Fibroblast of upper back skin (primary cell): Measurements from ENCODE around the gene DUSP1.
A peak's percentile ranks its signal among the peaks of the same experiment; 100 is the strongest.
"Not testable (repeated sequence)": the region's sequence is repeated elsewhere in the genome, so short reads cannot be mapped to it uniquely, and the experiment has no call there.

Experiments used
- DNase-seq: peaks from one replicate; pipeline ENCODE4 v3.0.0-alpha.2; 2013

The DUSP1 gene

DNA sequence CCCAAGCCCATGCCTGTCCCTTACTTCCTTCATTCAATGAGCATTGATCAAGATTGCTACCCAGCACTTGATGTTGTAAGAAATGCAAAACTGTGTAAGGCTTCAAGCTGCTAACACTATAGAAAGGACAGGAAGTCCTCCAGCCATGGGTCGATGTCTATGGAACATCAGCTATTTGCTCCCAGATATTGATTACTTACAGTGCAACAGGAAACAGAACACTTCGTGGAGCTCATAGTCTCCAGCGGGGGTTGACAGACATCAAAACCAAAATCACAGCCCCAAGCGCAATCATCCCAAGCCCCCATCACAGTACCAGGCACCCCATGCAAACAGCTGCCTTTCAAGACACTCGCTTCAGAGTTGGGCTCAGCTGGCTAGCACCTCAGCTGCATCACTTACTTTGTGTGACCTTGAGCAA is 26.8 kb upstream of the DUSP1 start:
- no peak for DNase-seq

DNA sequence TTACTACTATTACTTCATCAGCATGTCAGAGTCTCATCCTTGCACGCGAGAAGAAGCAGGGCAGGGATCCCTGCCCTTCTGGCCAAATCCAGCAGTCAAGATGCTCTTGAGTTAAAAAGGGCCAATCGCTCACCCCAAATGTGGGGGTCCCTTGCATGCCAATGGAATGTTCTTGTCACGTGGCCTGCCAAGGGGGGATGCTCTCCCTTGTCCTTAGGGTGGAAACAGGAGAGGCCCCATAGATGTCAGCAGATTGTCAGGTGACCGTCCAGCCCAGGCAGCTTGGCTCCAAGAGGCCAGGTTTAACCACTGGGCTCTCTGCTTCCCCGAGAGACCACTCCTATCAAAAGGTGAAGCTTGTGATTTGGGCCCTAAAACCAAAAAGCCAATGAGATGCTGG is 25.3 kb upstream of the DUSP1 start:
- no peak for DNase-seq

DNA sequence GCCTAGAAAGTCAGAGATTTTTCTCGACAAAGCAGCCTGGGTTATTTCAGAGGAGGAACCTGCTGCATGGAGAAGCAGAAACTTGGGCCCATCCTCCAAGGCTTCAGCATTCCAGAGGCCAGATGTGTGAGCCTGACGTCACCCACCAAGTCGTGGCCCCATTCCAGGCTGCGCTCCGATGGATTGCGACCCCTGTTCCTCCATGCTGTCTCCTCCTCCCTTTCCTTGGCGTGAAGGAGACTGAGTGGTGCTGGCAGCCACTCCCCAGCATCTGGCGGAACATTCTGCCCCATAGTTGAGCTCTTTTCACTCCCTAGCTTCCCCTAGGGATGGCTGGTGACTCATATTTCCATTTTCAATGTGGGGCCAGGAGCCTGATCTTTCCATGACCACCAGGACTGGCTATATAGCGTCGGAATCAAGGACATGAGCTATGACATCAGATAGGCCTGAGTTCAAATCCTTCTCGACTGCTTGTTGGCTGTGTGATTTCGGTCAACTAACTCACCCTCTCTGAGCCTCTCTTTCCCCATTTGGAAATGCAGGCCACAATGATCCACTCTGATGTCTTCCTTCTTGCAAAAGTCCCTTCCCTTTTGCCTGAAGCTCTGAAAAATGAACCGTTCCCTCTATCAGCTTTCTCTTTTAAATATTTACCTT is 24.5 kb upstream of the DUSP1 start:
- peak; percentile 99 for DNase-seq

DNA sequence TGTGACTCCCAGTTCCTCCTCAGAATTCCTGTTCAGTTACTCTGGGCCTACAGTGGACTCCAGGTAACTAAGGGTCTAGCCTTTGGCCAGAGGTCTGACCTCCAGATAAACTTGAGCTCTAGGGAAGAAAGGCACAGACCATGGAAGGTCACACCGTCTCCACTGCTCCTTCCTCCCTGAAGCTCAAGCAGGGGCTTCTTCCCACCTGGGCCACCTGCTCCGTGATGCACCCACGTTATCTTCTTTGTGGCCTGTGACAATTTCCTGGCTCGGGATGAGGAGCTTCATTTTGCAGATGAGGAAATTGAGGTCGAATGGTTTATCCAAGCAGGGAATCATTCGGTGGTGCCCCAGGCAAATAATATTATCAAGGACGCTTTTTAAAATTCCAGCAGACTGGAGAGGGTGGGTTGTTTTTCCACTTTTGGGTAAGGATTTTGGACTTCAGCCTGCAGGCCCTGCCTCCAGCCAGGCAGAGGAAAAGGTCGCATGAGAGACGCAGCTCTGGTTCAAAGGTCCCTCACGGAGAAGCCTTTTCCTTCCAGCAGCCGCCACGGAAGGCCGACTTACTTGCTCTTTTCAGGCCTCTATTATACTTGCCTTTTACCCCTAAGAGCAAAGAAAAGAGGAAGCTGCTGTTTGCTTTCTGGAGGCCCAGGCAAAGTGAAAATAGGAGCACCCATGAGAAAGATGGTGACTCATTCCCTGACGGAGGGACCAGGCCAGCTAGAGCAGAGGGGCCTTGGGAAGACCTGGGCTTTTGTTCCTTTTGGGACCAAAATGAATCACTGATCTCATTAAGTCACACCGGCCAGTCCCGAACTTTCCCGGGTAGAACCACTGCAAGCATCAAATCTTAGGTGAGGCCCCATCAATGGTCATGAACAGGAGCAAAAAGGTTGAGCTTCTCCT is 22.8 kb upstream of the DUSP1 start:
- peak; percentile 37 for DNase-seq

DNA sequence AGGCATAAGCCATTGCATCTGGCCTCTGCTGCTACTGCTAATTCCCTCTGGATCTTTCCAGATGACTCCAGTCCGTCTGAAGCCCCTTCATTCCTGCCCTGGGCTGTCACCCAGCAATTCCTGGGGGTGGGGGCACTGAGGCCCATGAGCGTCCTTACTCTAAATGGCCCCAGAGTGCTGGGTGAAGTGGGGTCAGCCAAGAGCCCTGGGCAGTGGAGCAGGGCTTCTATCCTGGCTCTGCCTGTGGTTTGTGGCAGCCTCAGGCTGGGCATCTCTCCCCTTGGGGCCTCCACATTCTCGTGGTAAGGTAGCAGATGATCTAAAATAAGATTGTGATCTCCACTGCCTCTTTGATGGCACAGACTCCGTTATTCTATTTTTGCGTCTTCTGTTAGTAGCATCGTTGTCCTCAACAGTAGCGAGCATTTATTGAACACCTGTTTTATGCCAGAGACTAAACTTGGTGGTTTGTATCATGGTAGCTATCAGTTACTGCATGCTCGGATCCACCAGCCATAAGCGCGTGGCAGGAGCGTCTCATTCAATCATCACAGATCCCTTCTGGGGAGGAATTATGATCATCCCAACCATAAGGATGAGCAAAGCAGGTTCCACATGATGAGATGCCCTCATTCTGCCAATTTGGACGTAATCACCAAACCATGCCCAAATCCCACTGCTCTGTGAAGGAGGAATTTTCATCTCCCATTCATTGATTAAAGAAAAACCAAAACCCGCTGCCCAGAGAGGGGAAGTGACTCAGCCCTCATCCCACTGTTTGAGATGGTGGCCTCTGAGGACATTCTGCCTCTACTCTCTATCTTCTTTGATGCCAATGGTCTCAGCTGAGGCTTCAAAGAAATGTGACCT is 21.9 kb upstream of the DUSP1 start:
- no peak for DNase-seq

DNA sequence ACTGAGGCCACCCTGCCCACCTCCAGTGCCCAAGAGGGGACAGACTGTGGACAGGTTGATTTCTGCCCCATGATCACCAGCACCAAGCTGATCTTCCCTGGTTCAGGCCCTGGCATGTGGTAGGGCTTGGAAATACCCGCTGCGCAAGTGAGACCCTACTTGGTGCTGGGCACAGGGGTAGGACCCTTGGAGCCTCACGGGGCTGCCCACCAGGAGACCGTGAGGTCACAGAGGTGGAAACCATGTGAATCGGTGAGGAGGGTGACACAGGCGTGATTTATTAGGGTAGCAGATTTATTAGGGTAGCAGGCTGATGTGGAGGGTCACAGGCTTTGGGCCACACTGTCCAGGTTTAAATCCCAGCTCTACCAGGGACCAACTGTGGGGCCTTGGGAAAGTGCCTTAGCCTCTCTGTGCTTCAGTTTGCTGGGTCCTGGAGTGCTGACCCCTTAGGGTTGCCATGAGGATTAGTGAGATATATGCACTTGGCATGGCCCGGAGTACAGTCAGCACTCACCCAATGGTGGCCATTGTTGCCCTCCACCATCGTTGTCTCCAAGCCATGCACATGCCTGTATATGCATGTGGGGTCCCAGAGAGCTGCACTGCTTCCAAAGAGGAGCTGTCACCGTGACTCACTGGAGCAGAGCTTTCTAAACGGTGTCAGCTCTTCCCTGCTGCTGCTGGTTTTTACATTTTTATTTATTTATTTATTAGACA is 20.9 kb upstream of the DUSP1 start:
- no peak for DNase-seq

DNA sequence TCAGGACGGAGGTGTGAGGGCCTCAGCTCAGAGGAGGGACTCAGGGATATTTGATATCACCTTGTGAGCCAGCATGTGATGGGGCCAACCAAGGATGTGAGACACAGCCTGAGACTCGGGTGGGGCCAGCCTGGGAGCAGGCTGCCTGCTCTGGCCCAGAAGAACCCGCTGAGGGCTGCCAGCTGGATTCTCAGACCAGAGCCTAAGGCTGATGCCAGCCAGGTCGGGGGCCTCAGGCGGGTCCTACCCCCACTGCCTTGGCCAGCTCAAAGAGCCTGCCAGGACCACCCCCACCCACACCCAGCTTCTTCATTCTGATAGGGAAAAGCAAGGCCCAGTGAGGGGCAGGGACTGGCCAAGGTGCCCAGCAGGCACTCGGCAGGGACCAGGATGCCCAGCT is 20.3 kb upstream of the DUSP1 start:
- no peak for DNase-seq

DNA sequence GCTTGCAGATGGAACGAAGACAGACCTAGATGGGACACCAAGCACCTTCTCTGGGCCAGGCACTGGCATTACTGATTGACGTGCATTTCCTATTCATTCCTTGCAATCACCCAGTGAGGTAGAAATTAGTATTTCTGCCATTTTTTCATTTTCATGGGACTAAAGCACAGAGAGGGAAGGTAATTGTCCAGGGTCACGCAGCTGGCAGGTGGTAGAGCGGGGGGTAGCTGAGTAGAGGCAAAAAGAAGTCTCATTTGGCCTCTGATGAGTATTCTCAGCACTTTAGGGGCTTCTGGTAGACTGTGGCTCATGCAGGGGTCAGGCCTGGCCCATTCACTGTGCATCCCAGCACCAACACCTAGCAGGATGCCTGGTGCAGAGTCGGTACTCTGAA is 19.5 kb upstream of the DUSP1 start:
- DNase-seq, result no peak

DNA sequence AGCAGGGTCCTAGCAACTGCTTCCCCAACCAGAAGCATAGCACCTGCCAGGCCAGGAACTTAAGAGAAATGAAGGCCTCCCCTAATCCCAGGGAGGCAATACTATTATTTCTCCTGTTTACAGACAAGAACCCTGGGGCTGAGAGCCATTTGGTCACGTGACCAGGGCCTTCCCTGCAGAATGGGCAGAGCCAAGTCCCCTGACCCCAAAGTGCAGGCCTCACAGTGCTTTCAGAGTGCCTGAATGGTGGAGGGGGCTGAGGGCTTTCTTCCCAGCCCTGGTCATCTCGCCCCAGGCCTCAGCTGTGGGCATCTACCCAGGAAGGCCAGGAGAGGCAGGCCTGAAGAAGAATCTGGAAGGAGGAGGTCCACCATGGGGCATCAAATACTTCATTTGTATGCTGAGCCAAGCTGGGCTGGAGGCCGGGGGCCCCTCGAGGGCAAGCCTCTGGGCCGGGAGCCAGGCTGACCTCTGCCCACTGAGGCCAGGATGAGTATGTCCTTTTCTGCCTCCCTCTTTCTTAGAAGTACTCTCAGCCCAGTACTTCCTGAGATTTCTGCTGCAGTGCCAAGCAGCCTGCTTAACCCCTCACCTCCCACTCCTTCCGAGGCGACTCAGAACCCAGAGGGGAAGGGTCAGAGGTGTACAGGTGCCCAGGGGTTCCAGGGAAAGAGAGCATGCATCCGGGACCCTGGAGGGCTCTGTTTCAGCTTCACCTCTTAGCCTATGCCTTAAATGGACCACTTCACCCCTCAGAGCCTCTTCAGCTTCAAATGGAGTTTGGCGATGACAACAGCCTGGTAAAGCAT is 18.9 kb upstream of the DUSP1 start:
- no peak for DNase-seq

DNA sequence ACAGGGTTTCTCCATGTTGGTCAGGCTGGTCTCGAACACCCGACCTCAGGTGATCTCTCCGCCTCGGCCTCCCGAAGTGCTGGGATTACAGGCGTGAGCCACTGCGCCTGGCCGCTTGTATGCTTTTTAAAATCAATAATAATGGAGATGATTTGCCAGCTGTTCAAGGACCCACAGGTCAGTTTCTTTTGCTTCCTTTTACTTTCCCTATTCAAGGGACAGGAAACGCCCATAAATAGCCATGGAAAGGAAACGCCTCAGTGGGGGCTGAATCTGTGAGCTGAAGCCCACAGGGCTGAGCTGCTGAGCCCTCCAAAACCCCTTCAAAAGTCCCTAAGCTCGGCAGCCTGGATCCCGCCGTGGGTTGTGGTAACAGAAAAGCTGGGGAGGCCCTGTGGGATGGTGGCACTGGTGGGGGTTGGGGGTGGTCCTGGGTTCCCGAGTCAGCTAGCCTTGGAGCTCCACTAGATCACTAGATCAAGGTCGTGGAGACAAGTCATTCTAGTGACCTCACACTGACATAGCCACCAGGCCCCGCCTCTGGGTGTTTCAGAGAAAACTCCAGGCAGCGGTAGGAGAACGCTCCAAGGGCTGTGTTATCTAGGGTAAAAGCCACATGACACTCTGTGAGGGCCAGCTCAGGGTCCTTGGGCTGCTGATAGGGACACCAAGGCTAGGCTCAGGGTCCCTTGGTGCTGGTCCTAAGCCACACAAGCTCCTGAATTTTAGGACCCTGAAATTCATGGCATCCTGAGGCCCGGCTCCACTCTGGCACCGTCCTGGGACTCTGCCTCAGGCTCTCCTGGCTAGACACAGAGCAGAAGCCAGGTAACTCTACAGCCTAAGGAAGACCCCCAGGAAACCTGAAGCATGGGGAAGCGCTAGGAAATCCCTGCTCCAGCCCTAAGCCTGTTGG is 18.0 kb upstream of the DUSP1 start:
- no peak for DNase-seq

DNA sequence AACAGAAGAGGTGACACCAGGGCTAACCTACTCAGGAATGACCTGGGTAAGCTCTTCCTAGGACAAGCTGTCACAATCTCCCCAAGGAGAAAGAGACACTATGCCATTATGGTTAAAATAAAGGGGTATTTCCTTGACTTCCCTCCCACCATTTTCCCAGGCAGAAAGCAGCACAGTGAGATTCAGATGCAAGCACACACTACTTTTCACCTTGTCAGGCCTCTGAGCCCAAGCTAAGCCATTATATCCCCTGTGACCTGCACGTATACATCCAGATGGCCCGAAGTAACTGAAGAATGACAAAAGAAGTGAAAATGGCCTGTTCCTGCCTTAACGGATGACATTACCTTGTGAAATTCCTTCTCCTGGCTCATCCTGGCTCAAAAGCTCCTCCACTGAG is 16.5 kb upstream of the DUSP1 start:
- DNase-seq, result not testable (repeated sequence)

DNA sequence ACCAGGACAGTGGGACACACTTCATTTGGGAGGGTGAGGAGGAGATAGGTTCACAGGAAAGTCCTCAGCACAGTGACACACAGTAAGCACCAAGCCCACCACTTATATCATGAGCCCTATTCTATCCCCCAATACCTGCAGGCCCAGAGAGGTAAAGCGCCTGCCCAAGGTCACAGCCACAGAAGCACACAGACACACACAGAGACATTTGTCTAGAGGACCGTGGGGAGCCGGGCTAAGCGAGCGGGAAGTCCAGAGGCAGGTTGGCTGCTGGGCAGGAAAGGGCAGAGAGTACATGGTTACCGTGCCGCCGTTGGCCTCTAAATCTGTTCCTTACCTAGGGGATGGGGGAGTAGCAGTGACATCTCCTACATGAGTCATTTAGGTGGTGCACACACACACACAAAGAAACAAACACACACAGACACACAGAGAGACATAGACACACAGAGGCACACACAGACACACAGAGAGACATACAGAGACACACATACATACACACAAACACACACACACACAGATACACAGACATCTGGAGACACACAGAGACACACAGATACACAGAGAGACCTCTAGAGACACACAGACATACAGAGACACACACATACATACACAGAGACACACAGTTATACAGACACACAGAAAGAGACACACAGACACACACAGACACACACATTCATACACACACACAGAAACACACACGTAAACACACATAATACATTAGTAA is 15.9 kb upstream of the DUSP1 start:
- DNase-seq, result no peak

DNA sequence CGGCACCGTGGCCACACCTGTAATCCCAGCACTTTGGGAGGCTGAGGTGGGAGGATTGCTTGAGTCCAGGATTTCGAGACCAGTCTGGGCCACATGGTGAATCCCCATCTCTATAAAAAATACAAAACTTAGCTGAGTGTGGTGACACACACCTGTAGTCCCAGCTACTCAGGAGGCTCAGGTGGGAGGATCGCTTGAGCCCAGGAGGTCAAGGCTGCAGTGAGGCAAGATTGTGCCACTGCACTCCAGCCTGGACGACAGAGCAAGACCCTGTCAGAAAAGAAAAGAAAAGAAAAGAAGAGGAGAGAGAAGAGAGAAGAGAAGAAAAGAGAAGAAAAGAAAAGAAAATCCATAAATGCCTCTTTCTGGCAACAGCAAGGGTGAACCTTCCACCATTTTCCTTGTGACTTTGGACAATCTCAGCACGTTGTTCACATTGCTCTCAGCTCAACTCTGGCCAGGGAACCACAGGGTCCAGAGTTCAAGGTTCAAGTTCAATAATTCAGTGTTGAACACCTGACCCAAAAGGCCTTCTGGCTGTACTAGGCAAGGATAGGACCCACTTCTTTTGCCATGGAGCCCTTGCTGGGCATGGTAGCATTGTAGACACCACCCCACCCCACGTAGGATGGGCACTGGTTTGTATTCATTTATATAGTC is 14.6 kb upstream of the DUSP1 start:
- DNase-seq, result no peak

DNA sequence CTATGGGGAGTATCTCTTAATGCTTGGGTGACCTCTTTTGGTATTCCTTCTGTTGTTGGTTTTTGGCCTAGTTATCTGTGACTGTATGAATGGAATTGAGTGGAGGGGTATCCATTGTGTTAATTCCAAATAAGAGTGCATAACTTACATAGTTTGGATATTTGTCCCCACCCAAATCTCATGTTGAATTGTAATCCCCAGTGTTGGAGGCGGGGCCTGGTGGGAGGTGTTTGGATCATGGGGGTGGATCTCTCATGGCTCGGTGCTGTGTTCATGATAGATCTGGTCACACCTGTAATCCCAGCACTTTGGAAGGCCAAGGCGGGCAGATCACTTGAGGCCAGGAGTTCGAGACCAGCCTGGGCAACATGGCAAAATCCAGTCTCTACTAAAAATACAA is 13.2 kb upstream of the DUSP1 start:
- not testable (repeated sequence) for DNase-seq

DNA sequence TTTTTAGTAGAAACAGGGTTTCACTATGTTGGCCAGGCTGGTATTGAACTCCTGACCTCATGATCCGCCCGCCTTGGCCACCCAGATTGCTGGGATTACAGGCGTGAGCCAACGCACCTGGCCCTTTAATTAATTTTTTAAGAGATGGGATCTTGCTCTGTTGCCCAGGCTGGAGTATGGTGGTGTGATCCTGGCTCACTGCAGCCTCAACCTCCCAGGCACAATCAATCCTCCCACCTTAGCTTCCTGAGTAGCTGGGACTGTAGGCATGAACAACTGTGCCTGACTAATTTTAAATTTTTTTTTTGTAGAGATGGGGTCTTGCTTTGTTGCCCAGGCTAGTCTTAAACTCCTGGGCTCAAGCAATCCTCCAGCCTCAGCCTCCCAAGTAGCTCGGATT is 12.3 kb upstream of the DUSP1 start:
- DNase-seq, result not testable (repeated sequence)

DNA sequence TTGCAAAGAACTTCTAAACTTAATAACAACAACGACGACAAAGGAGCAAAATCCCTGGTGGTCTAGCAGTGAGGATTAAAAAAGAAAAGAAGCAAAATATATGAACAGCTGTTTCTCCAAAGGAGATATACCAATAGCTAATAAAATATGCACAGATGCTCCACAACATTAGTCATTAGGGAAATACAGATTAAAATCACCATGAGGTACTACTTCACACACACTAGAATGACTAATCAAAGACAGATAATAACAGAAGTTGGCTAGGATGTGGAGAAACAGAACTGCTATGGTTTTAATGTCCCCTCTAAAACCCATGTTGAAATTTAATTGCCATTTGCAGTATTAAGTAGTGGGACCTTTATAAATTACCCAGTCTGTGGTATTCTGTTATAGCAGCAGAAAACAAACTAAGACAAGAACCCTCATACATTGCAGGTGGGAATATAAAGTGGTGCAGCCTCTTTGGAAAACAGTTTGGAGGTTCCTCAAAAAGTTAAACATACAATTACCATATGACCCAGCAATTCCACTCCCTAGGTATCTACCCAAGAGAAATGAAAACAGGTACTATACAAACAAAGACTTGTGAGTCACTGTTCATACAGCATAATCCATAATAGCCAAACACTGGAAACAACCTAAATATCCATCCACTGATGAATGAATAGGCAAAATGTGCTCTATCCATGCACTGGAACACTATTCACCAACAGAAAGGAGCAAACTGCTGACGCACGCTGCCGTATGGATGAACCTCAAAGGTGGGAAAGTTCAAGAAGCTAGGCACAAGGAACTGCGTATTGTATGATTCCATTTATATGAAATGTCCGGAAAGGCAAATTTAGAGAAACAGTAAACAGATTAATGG is 11.4 kb upstream of the DUSP1 start:
- peak; percentile 61 for DNase-seq

DNA sequence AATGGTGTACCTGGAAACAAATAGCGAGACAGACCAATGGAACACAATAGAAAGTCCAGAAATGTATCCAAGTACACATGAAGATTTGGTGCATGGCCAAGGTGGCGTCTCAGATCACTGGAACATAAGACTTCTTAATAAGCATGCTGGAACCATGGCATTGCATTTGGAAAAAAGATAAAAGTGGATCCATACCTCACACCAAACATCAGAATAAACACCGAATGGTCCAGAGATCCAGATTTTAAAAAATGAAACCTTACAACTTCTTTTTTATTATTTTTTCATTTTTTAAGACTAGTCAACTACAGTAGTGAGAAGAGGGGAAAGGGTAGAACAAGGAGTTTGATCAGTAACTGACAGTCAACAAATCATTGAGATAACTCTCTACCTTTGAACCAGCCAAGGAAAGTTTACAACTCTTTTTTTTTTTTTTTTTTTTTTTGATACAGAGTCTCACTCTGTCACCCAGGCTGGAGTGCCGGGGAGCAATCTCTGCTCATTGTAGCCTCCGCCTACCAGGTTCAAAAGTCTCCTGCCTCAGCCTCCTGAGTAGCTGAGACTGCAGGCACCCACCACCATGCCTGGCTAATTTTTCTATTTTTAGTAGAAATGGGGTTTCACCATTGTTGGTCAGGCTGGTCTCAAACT is 8.8 kb upstream of the DUSP1 start:
- no peak for DNase-seq
